ENCODE measurements around the gene DLGAP3. TPM values are rescaled to one million over a fixed set of nuclear protein-coding genes. Genes with fewer than 3 reads are reported as not detected.

Gene DLGAP3
- total RNA-seq, 4 donors from 2014 or later: 0.18 to 0.19 TPM; not detected in 2

DNA sequence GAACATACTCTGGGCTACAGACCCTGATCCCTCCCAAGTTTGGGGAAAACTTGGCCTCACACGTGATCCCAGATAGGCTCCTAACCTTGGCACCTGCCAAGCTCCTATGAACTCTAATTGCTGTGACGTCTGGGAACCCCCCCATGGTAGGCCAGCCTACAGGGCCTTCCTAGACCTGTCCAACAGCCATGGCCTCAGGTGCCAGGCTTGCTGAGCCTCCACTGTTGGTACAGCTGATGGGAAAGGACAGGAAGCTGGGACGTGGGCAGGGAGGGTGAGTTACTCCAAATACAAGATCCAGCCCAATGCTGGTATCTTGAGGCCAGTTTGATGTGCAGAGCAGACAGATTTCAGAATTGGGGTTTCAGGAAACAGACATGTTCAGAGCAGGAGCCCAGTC is 89.0 kb downstream of the DLGAP3 start:
- peaks cover 0 to 37% (median 0%) of the 10 kb centered on the region in 3 donors for H3K4me1 ChIP-seq
- no peaks in the 10 kb centered on the region for H3K27me3 ChIP-seq
- intact Hi-C loops (cut with DNase I): no loop called here
- no peak overlapping the region for H3K4me3 ChIP-seq
- H3K36me3 ChIP-seq: no peaks in the 10 kb centered on the region
- no peak for DNase-seq
- 90% methylated on average over 3 of the region's 3 CpGs; no CpG with 5 or more reads in 1 of the 2 donors for WGBS, 2 donors
- TF ChIP-seq POLR2A (IDR thresholded peaks at IDR 0.05): no peak
- TF ChIP-seq, protein P1, sequence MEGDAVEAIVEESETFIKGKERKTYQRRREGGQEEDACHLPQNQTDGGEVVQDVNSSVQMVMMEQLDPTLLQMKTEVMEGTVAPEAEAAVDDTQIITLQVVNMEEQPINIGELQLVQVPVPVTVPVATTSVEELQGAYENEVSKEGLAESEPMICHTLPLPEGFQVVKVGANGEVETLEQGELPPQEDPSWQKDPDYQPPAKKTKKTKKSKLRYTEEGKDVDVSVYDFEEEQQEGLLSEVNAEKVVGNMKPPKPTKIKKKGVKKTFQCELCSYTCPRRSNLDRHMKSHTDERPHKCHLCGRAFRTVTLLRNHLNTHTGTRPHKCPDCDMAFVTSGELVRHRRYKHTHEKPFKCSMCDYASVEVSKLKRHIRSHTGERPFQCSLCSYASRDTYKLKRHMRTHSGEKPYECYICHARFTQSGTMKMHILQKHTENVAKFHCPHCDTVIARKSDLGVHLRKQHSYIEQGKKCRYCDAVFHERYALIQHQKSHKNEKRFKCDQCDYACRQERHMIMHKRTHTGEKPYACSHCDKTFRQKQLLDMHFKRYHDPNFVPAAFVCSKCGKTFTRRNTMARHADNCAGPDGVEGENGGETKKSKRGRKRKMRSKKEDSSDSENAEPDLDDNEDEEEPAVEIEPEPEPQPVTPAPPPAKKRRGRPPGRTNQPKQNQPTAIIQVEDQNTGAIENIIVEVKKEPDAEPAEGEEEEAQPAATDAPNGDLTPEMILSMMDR (IDR thresholded peaks at IDR 0.05): no peak
- H3K9me3 ChIP-seq: no peaks in the 10 kb centered on the region
- no peak overlapping the region for H3K27ac ChIP-seq

DNA sequence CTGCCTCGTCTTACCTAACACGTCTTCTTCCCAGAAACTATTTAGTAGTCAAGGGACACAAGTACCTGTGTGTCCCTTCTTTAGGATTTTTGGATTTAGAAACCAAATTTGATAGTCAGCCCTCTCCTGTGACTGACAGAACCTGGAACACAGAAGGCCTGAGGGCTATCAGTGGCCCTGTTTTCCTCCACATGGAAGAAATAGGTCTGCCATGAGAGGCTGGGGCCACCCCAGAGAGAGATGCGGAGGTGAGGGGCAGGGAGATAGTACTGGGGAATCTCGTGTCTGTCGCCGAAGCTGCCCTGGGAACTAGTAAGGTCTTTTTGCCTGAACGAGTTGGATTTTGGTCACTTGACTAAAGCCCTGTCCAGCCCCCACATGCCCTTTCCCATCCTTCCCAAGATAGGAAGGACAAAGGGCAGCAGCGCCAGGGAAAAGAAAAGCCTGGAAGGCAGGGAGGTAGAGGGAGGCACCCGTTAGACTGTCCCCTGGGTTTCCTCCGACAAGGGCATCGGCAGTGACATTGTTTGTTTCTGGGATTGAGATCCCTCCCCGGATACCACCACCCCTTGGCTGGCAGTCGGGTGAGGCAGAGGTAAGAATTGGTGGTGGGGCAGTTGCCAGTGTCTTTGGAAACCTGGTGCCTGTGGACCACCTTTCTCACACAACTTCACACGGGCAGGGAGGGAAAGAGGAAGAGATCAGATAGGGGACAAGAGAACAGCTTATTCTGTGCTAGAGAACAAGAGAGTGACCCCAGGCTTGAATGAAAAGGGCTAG is 89.7 kb downstream of the DLGAP3 start:
- Histone ChIP-seq H3K27me3 (no peaks in the 10 kb centered on the region), H3K9me3 (no peaks in the 10 kb centered on the region), H3K4me3 (no peak overlapping the region), H3K4me1 (peaks cover 0 to 31% (median 0%) of the 10 kb centered on the region in 3 donors), H3K27ac (no peak overlapping the region), H3K36me3 (no peaks in the 10 kb centered on the region)
- intact Hi-C loops (cut with DNase I): no loop called here
- WGBS, 2 donors: 68 to 74% methylated on average over 7 to 14 of the region's 14 CpGs
- no peak for DNase-seq
- no peak for TF ChIP-seq POLR2A (IDR thresholded peaks at IDR 0.05)

DNA sequence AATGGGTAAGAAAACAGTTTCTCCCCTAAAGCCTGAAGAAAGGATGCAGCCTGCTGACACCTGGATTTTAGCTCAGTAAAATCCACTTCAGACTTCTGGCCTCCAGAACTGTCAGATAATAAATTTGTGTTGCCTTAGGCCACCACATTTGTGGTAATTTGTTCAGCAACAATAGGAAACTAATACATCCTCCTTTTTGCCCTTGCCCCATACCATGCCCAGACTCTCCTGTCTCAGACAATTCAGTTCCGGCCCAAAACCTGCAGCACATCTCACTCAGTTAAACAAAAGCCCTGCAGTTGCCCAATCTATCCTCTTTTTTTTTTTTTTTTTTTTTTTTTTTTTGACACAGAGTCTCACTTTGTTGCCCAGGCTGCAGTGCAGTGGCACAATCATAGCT is 95.7 kb downstream of the DLGAP3 start:
- DNase-seq: no peak

DNA sequence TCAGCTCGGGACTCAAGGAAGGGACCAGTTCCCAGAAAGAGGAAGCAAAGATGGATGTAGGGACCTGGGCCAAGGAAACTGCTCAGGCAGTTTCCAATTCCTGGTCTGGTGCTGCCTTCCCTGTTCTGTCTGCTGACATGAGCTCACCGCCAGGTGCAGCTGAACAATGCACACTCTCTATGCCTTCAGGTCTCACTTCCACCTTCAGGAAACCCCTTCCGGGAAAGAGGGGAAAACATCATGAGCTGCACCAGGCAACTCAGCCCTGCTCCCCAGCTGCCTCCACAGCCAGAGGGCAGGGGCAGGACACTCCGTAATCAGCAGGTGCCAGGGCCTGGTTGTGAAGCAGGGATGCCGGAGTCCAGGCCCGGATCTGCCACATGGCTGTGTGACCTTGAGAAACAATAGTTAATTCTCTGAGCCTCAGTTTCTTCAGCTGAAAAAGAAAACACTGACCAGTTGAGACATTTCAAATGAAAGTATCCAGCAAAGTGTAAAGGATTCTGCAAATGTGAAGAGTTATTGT is 97.7 kb downstream of the DLGAP3 start:
- intact Hi-C loops (cut with DNase I): no loop called here
- H3K36me3 ChIP-seq: no peaks in the 10 kb centered on the region
- H3K27me3 ChIP-seq: no peaks in the 10 kb centered on the region
- no peak overlapping the region for H3K4me3 ChIP-seq
- H3K9me3 ChIP-seq: no peaks in the 10 kb centered on the region
- peaks cover 0 to 14% (median 0%) of the 10 kb centered on the region in 3 donors for H3K4me1 ChIP-seq
- no peak for DNase-seq
- 69 to 85% methylated on average over 4 of the region's 6 CpGs for WGBS, 2 donors
- no peak overlapping the region for H3K27ac ChIP-seq
- no peak for TF ChIP-seq POLR2A (IDR thresholded peaks at IDR 0.05)
- TF ChIP-seq, protein P1 (IDR thresholded peaks at IDR 0.05): no peak

More for the DNA sequence above, 95.7 kb downstream of the DLGAP3 start:
- intact Hi-C loops (cut with DNase I): no loop called here
- H3K36me3 ChIP-seq: no peaks in the 10 kb centered on the region
- H3K9me3 ChIP-seq: no peaks in the 10 kb centered on the region
- H3K27me3 ChIP-seq: no peaks in the 10 kb centered on the region
- WGBS, 2 donors: 63 to 70% methylated on average over 1 of the region's 1 CpG
- TF ChIP-seq POLR2A (IDR thresholded peaks at IDR 0.05): no peak
- TF ChIP-seq, protein P1 (IDR thresholded peaks at IDR 0.05): no peak
- peaks cover 0 to 14% (median 0%) of the 10 kb centered on the region in 3 donors for H3K4me1 ChIP-seq
- no peak overlapping the region for H3K4me3 ChIP-seq
- no peak overlapping the region for H3K27ac ChIP-seq

DNA sequence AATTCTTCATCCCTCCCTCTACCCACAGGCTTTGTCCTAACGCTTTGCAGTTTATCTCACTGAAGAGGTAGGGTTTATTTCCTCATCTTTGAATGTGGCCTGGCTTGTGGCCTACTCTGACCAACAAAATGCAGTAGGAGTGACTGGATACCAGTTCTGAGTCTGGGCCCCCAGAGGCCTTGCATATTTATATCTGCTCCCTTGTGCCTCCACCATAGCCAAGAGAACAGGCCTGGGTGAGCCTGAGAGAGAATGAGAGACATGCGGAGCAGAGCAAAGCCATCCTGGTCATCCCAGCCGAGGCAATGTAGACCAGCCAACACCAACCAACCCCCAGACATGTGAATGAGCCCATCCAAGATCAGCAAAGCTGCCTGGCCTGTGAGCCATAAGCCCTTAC is 100.2 kb downstream of the DLGAP3 start:
- DNase-seq: no peak
- Histone ChIP-seq H3K27ac (no peak overlapping the region), H3K4me1 (peaks cover 0 to 23% (median 0%) of the 10 kb centered on the region in 3 donors), H3K36me3 (no peaks in the 10 kb centered on the region), H3K9me3 (no peaks in the 10 kb centered on the region), H3K4me3 (no peak overlapping the region), H3K27me3 (no peaks in the 10 kb centered on the region)
- WGBS, 2 donors: 39 to 60% methylated on average over 1 of the region's 3 CpGs
- TF ChIP-seq, protein P1 (IDR thresholded peaks at IDR 0.05): no peak
- TF ChIP-seq POLR2A (IDR thresholded peaks at IDR 0.05): no peak
- intact Hi-C loops (cut with DNase I): no loop called here
